GM12878 (cell line): ENCODE data around the gene CAMK2D.

Experiments
- CTCF ChIP-seq, 3 experiments: IDR thresholded peaks in 2 of 3; conservative IDR thresholded peaks in 1 of 3; 2 replicates each; pipeline ENCODE4 v1.5.1; 2011; ENCODE audit warnings: low read depth in 3 of 3, low read length in 3 of 3, mild to moderate bottlenecking in 3 of 3, control low read depth in 2 of 3, moderate library complexity in 2 of 3, inconsistent platforms in 1 of 3, mixed read lengths in 1 of 3; ENCODE audit not compliant: control insufficient read depth in 2 of 3, insufficient read depth in 1 of 3; ENCODE audit errors: extremely low read depth in 1 of 3
- HDAC2 ChIP-seq: fragments of 200-600 bp; sonication (generic); IDR thresholded peaks from 2 replicates; pipeline ENCODE4 v1.6.1; 2017
- JUND ChIP-seq: IDR thresholded peaks from 2 replicates; pipeline ENCODE4 v1.6.1; 2012; ENCODE audit warnings: low read depth, mild to moderate bottlenecking, low read length, improper control_type of control experiment, moderate library complexity
- MYC ChIP-seq: IDR thresholded peaks from 2 replicates; pipeline ENCODE4 v1.6.1; 2011; ENCODE audit warnings: mild to moderate bottlenecking, low read length, moderate library complexity, inconsistent platforms; ENCODE audit not compliant: insufficient read depth, insufficient replicate concordance, insufficient read length, severe bottlenecking
- SMC3 ChIP-seq: IDR thresholded peaks from 2 replicates; pipeline ENCODE4 v1.6.1; 2011; ENCODE audit warnings: low read length, improper control_type of control experiment, borderline replicate concordance

GRCh38 chr4:113409181-113409580, 352.4 kb downstream of the CAMK2D start:
- no peak for TF ChIP-seq CTCF (IDR thresholded peaks at IDR 0.05 in 2 of 3, conservative IDR thresholded peaks at IDR 0.05 in 1 of 3; ENCODE audit: control insufficient read depth in 2 of 3, extremely low read depth in 1 of 3, insufficient read depth in 1 of 3, low read depth in 3 of 3, low read length in 3 of 3)
- no peak for TF ChIP-seq HDAC2
- no peak for TF ChIP-seq SMC3
- TF ChIP-seq JUND: no peak
- no peak for TF ChIP-seq MYC
